ENCODE results near the gene GAL3ST3. TPM values are rescaled to one million over a fixed set of nuclear protein-coding genes. Genes with fewer than 3 reads are reported as not detected.

GAL3ST3 gene
- total RNA-seq, 2 donors from 2014 or later: 22.7 to 29.0 TPM

DNA sequence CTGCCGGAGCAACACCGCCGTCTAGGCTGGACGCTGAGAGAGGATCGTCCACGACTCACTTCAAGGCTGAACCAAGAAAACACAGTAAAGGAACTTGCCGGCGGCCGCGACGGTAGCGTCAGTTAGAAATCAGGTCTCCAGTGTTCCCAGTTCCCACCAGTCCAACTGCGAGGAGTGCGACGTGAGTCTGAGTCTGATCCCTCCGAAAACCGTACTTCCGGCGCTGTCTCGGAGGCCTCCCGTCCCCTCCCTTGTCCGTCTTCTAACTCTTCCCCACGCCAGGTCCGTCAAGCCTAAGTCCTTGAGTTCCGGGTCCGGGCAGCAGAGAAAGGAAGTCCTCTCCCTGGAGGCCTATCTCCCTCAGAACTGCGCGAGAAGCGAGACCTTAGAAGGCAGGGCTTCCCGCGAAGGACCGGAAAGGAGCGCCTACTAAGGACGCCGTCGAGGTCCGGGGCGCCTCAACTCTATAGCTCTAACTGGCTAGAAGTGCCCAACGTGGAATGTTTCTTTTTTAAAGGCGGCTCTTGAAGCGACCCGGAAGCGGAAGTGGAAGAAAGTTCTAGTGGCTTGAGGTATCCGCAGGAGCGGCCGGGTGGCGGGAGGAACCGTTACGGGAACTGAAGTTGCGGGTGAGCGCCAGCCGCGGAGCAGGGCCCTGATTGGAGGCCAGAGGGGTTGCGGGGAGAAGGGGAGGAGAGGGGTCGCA is 46.9 kb downstream of the GAL3ST3 start, which contains the start of the genes BANF1 and EIF1AD:
TSS of gene BANF1 (plus strand) at position 562 of the 706 bp plus-strand sequence. CDS start 748 bp downstream, outside the sequence.
TSS of gene EIF1AD (minus strand) at position 216 of the 706 bp plus-strand sequence. CDS start 1,768 bp downstream, outside the sequence.
- Histone ChIP-seq H3K9me3 (no peaks in the 10 kb centered on the region), H3K36me3 (peaks cover 48% of the 10 kb centered on the region), H3K27me3 (no peaks in the 10 kb centered on the region), H3K4me1 (peaks cover 0 to 22% of the 10 kb centered on the region in 2 donors), H3K27ac (peak within 1 kb of the TSS; percentile 90 to 91), H3K4me3 (peak within 1 kb of the TSS; percentile 77 to 86)
- peak; percentile 94 for DNase-seq (ENCODE audit: low spot score)
- TF ChIP-seq, protein P1, sequence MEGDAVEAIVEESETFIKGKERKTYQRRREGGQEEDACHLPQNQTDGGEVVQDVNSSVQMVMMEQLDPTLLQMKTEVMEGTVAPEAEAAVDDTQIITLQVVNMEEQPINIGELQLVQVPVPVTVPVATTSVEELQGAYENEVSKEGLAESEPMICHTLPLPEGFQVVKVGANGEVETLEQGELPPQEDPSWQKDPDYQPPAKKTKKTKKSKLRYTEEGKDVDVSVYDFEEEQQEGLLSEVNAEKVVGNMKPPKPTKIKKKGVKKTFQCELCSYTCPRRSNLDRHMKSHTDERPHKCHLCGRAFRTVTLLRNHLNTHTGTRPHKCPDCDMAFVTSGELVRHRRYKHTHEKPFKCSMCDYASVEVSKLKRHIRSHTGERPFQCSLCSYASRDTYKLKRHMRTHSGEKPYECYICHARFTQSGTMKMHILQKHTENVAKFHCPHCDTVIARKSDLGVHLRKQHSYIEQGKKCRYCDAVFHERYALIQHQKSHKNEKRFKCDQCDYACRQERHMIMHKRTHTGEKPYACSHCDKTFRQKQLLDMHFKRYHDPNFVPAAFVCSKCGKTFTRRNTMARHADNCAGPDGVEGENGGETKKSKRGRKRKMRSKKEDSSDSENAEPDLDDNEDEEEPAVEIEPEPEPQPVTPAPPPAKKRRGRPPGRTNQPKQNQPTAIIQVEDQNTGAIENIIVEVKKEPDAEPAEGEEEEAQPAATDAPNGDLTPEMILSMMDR (IDR thresholded peaks at IDR 0.05): no peak

DNA sequence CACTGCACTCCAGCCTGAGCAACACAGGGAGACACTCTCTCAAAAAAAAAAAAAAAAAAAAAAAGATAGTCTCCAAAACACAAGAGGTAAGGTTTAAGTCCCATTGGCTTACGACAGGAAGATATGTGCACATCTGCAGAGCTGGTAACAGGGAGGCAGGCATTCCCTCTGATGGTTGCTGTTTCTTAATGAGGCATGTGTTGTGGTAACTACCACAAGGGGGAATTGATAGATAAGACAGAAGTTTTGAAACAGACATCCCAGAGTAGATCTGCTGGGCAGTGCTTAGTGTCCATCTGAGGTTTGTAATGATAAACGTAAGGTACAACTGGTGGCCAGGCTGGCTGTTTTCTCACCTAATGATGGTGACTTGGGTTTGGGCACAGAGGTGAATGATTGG is 51.7 kb downstream of the GAL3ST3 start:
- DNase-seq (ENCODE audit: low spot score): no peak
- H3K4me3 ChIP-seq: no peak overlapping the region
- peaks cover 0 to 15% of the 10 kb centered on the region in 2 donors for H3K4me1 ChIP-seq
- peaks cover 39% of the 10 kb centered on the region for H3K36me3 ChIP-seq
- TF ChIP-seq, protein P1 (IDR thresholded peaks at IDR 0.05): no peak
- H3K27ac ChIP-seq: no peak overlapping the region
- no peaks in the 10 kb centered on the region for H3K27me3 ChIP-seq
- H3K9me3 ChIP-seq: no peaks in the 10 kb centered on the region

DNA sequence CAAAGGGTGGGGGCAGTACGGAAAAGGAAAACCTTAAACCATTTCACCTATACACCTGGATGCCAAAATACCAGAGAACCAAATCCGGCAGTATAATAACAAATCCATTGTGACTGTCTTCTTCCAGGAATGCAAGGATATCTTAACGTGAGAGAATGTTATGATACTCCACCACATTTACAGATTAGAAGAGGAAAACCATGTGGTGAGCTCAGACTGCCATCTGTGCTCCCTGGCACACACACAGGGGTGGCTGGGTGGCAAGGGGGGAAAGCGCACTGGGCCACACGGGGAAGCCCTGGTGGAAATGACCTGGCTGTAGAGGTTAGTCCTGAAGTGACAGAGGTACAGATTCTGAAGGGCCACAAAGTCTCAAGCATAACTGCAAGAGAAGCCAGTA is 56.9 kb downstream of the GAL3ST3 start:
- H3K36me3 ChIP-seq: peaks cover 4% of the 10 kb centered on the region
- H3K27me3 ChIP-seq: no peaks in the 10 kb centered on the region
- H3K9me3 ChIP-seq: no peaks in the 10 kb centered on the region
- no peak for DNase-seq (ENCODE audit: low spot score)
- TF ChIP-seq, protein P1 (IDR thresholded peaks at IDR 0.05): no peak
- no peak overlapping the region for H3K4me3 ChIP-seq
- H3K27ac ChIP-seq: no peak overlapping the region
- no peaks in the 10 kb centered on the region for H3K4me1 ChIP-seq

Other genes starting within 250 kb of the GAL3ST3 start
- gene SNX32, start 215.2 kb downstream of the GAL3ST3 start, total RNA-seq: under 1 TPM; 0.20 to 0.37 TPM
- gene CFL1, start 191.0 kb downstream of the GAL3ST3 start, total RNA-seq: 100 to 1,000 TPM; 365 to 493 TPM
- gene MUS81, start 188.7 kb downstream of the GAL3ST3 start, total RNA-seq: 10 to 100 TPM; 23.4 to 26.3 TPM
- 100 to 1,000 TPM; 117 to 156 TPM for gene EFEMP2, start 176.4 kb downstream of the GAL3ST3 start, total RNA-seq
- 1 to 10 TPM in 1 of 2 donors, under 1 TPM in 1; 0.39 to 1.1 TPM for gene CTSW, start 169.3 kb downstream of the GAL3ST3 start, total RNA-seq
- gene FIBP, start 160.7 kb downstream of the GAL3ST3 start, total RNA-seq: 10 to 100 TPM; 50.9 to 82.8 TPM
- 100 to 1,000 TPM; 115 to 172 TPM for gene CCDC85B, start 158.5 kb downstream of the GAL3ST3 start, total RNA-seq
- 1 to 10 TPM; 4.9 to 6.8 TPM for gene FOSL1, start 148.8 kb downstream of the GAL3ST3 start, total RNA-seq
- 10 to 100 TPM; 13.9 to 23.5 TPM for gene C11orf68, start 130.1 kb downstream of the GAL3ST3 start, total RNA-seq
- gene DRAP1, start 129.7 kb downstream of the GAL3ST3 start, total RNA-seq: 10 to 100 TPM; 72.1 to 83.1 TPM
- gene TSGA10IP, start 103.7 kb downstream of the GAL3ST3 start, total RNA-seq: not detected
- gene SART1, start 87.4 kb downstream of the GAL3ST3 start, total RNA-seq: 10 to 100 TPM; 20.7 to 42.5 TPM
- 10 to 100 TPM; 17.6 to 25.0 TPM for gene EIF1AD, start 47.0 kb downstream of the GAL3ST3 start, total RNA-seq
- gene BANF1, start 46.7 kb downstream of the GAL3ST3 start, total RNA-seq: 10 to 100 TPM; 66.6 to 85.5 TPM
- 1 to 10 TPM; 2.6 to 6.3 TPM for gene CST6, start 37.2 kb downstream of the GAL3ST3 start, total RNA-seq
- not detected for gene CATSPER1, start 22.7 kb downstream of the GAL3ST3 start, total RNA-seq
- 100 to 1,000 TPM in 1 of 2 donors, 10 to 100 TPM in 1; 62.5 to 111 TPM for gene SF3B2, start 3.2 kb upstream of the GAL3ST3 start, total RNA-seq
- gene PACS1, start 21.1 kb upstream of the GAL3ST3 start, total RNA-seq: 10 to 100 TPM; 47.7 to 88.9 TPM
- gene KLC2, start 208.5 kb upstream of the GAL3ST3 start, total RNA-seq: 10 to 100 TPM; 17.7 to 29.6 TPM
- gene RAB1B, start 219.5 kb upstream of the GAL3ST3 start, total RNA-seq: 100 to 1,000 TPM in 1 of 2 donors, 10 to 100 TPM in 1; 95.6 to 115 TPM
- not detected for gene CNIH2, start 229.0 kb upstream of the GAL3ST3 start, total RNA-seq
- 100 to 1,000 TPM in 1 of 2 donors, 10 to 100 TPM in 1; 68.1 to 100 TPM for gene YIF1A, start 240.0 kb upstream of the GAL3ST3 start, total RNA-seq
- 1 to 10 TPM; 1.4 to 5.5 TPM for gene TMEM151A, start 242.7 kb upstream of the GAL3ST3 start, total RNA-seq